PC-9 (cell line): ENCODE data around the gene SH3GL3. TPM values are rescaled to one million over a fixed set of nuclear protein-coding genes. Genes with fewer than 3 reads are reported as not detected.

Source experiments
- BruUV-seq: library from RNA; stranded (reverse); fragments of 400-500 nt; replicated peaks from 2 replicates; lab custom pipeline; 2021; lab: Mats Ljungman, UMichigan
- CTCF ChIA-PET: fragments of 300-600 bp; sonication (Branson Sonifier 250); formaldehyde crosslinking; loops from one replicate; lab custom pipeline; 2022; ENCODE audit warnings: antibody characterized with exemption; lab: Charles Lee
- POLR2A ChIA-PET: fragments of 300-600 bp; sonication (Branson Sonifier 250); formaldehyde crosslinking; loops from one replicate; lab custom pipeline; 2022; ENCODE audit warnings: antibody characterized with exemption; ENCODE audit not compliant: unreplicated experiment; lab: Charles Lee
- DNase-seq, 2 experiments: peaks; one replicate each; pipeline versions ENCODE4 v3.0.0 to v3.0.0-alpha.2; 2015 to 2022; ENCODE audit warnings: mixed read lengths in 1 of 2
- H2AFZ ChIP-seq: fragments of 200-600 bp; sonication (generic); 2 replicates; pipeline ENCODE4 v1.8.1; 2017; ENCODE audit warnings: antibody characterized with exemption
- H3F3A ChIP-seq: fragments of 200-600 bp; sonication (generic); 2 replicates; pipeline ENCODE4 v1.8.1; 2017; ENCODE audit warnings: antibody characterized with exemption, mild to moderate bottlenecking, low read depth; ENCODE audit not compliant: insufficient read depth
- H3K27ac ChIP-seq: fragments of 200-600 bp; sonication (generic); 2 replicates; pipeline ENCODE4 v1.6.1; 2016; ENCODE audit warnings: mixed run types
- H3K27me3 ChIP-seq: fragments of 200-600 bp; sonication (generic); 2 replicates; pipeline ENCODE4 v1.6.1; 2016; ENCODE audit warnings: low read depth, mixed run types; ENCODE audit not compliant: insufficient read depth
- H3K36me3 ChIP-seq: fragments of 200-600 bp; sonication (generic); 2 replicates; pipeline ENCODE4 v1.6.1; 2016; ENCODE audit warnings: low read depth, mixed run types
- H3K4me1 ChIP-seq: fragments of 200-600 bp; sonication (generic); replicated peaks from 2 replicates; pipeline ENCODE4 v1.6.1; 2016; ENCODE audit warnings: mixed run types; ENCODE audit not compliant: insufficient read depth
- H3K4me2 ChIP-seq: fragments of 200-600 bp; sonication (generic); 2 replicates; pipeline ENCODE4 v1.6.1; 2017; ENCODE audit warnings: mixed run types
- H3K4me3 ChIP-seq: fragments of 200-600 bp; sonication (generic); 2 replicates; pipeline ENCODE4 v1.6.1; 2016; ENCODE audit warnings: mixed run types
- H3K79me2 ChIP-seq: fragments of 200-600 bp; sonication (generic); 2 replicates; pipeline ENCODE4 v1.6.1; 2017; ENCODE audit warnings: low read depth, mixed run types
- H3K9me2 ChIP-seq: fragments of 200-600 bp; sonication (generic); 2 replicates; pipeline ENCODE4 v1.8.1; 2017; ENCODE audit warnings: mild to moderate bottlenecking; ENCODE audit not compliant: insufficient read depth
- H3K9me3 ChIP-seq: fragments of 200-600 bp; sonication (generic); 2 replicates; pipeline ENCODE4 v1.8.1; 2016; ENCODE audit warnings: low read depth; ENCODE audit not compliant: insufficient read depth
- H4K20me1 ChIP-seq: fragments of 200-600 bp; sonication (generic); 2 replicates; pipeline ENCODE4 v1.8.1; 2017; ENCODE audit not compliant: insufficient read depth
- EZH2 ChIP-seq: fragments of 200-600 bp; sonication (generic); IDR thresholded peaks from 2 replicates; pipeline ENCODE4 v1.8.0; 2017; ENCODE audit warnings: antibody characterized with exemption, low read depth
- intact Hi-C: fragments of 100-400 bp; cut with micrococcal nuclease; formaldehyde crosslinking; loops from one replicate; pipeline ENCODE4 v1.10.0; 2022; ENCODE audit not compliant: unreplicated experiment
- total RNA-seq: library from RNA; stranded (reverse); gene quantifications from 2 replicates; pipeline ENCODE4 v1.2.3, GENCODE V29; 2021
- TF ChIP-seq, protein P1 (sequence below): fragments of 200-600 bp; sonication (generic); conservative IDR thresholded peaks from 2 replicates; pipeline ENCODE4 v1.6.1; 2017; ENCODE audit warnings: mixed run types, antibody characterized with exemption, mild to moderate bottlenecking, moderate library complexity

The SH3GL3 gene
- total RNA-seq, 1 experiment from 2014 or later, result 0.22 TPM

DNA sequence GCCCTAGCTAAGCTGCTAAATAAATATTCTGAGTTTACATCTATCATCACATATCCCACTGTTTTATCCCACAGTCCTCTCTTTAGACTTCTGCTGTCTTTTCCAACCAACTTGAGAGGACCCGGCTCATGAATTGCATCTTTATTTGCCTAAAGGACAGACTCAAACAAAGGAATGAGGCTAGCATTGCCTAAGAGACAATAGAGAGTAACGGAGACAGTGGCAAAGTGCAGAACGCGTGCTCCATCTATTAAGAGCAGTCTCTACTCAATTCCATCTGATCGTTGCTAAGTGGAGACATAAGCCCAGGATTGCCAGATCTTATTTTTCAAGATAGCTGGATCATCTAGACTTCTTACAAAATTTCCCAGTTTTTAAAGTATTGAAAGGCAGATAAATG lies 209.1 kb downstream of the SH3GL3 start:
- H2AFZ ChIP-seq, result no peak overlapping the region
- H3K4me2 ChIP-seq, result no peak overlapping the region
- no peaks in the 10 kb centered on the region for H3K79me2 ChIP-seq
- no peaks in the 10 kb centered on the region for H3F3A ChIP-seq
- ChIA-PET CTCF (no interaction called here), POLR2A (no interaction called here)
- H3K27ac ChIP-seq, result no peak overlapping the region
- no peaks in the 10 kb centered on the region for H3K36me3 ChIP-seq
- H3K4me3 ChIP-seq, result no peak overlapping the region
- no peaks in the 10 kb centered on the region for H4K20me1 ChIP-seq
- DNase-seq, result no peak
- intact Hi-C loops, result loop anchor here (10.0 kb wide), 1 partner anchor 89 kb away; no protein-coding TSS in a partner anchor
- no peaks in the 10 kb centered on the region for H3K9me3 ChIP-seq
- TF ChIP-seq EZH2, result no peak
- TF ChIP-seq, protein P1, sequence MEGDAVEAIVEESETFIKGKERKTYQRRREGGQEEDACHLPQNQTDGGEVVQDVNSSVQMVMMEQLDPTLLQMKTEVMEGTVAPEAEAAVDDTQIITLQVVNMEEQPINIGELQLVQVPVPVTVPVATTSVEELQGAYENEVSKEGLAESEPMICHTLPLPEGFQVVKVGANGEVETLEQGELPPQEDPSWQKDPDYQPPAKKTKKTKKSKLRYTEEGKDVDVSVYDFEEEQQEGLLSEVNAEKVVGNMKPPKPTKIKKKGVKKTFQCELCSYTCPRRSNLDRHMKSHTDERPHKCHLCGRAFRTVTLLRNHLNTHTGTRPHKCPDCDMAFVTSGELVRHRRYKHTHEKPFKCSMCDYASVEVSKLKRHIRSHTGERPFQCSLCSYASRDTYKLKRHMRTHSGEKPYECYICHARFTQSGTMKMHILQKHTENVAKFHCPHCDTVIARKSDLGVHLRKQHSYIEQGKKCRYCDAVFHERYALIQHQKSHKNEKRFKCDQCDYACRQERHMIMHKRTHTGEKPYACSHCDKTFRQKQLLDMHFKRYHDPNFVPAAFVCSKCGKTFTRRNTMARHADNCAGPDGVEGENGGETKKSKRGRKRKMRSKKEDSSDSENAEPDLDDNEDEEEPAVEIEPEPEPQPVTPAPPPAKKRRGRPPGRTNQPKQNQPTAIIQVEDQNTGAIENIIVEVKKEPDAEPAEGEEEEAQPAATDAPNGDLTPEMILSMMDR, result no peak
- no TSS peak for BruUV-seq
- no peaks in the 10 kb centered on the region for H3K4me1 ChIP-seq
- no peaks in the 10 kb centered on the region for H3K27me3 ChIP-seq
- no peaks in the 10 kb centered on the region for H3K9me2 ChIP-seq

DNA sequence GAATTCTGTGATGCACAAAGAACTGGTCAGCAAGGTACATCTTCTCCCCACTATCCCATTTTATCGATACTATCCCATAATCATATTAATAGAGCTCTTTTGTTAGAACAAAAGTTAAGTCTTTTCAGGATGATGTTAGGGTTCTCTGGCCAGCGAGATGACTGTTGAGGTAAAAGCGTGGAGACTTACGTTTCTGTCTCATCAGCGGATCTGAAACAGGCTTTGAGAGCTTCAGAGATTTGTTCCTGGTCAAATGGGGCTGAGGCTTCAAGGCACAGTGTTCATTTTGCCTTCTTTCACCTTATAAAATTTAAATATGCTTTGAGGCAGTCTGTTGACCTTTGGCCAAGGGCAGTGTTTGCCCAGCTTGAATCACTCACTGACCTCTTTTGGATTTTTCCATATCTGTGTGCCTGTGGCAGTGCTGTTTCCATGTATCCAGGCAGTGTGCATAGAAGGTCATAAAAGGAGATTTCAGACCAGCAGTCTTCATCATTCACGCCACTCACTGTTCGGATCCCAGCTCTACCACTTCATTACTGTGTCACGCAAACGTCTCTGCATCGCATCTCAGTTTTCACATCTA lies 209.9 kb downstream of the SH3GL3 start:
- Histone ChIP-seq H3K9me2 (no peaks in the 10 kb centered on the region), H4K20me1 (no peaks in the 10 kb centered on the region), H3K4me3 (no peak overlapping the region), H3K9me3 (no peaks in the 10 kb centered on the region), H3K4me2 (no peak overlapping the region), H3K27ac (no peak overlapping the region), H3K36me3 (no peaks in the 10 kb centered on the region), H3F3A (no peaks in the 10 kb centered on the region), H3K4me1 (no peaks in the 10 kb centered on the region), H2AFZ (no peak overlapping the region), H3K79me2 (no peaks in the 10 kb centered on the region), H3K27me3 (no peaks in the 10 kb centered on the region)
- BruUV-seq, result no TSS peak
- CTCF ChIA-PET, result no interaction called here
- DNase-seq, result no peak
- no peak for TF ChIP-seq EZH2
- TF ChIP-seq, protein P1, result no peak
- intact Hi-C loops, result loop anchor here (10.0 kb wide), 1 partner anchor 88 kb away; no protein-coding TSS in a partner anchor
- POLR2A ChIA-PET, result no interaction called here

DNA sequence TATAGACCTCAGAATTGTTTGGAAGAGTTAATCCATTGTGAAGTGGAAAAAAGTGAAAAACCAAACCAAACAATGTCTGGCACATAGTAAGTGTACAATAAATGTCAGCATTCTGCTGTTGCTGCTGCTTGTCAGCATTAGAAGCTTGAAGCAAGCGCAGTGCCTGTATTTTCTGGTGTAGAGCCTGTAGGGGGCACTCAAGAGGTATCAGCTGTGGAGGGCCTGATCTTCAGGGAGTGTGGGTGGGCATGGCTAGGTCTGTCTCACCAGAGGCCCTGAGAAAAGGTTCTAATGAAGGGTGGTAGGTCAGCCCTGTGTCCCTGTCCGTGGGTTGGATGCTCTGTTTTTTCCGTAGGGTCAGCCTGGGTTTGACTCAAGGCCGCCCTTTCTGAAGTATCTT lies 210.4 kb downstream of the SH3GL3 start:
- H3K4me1 ChIP-seq, result no peaks in the 10 kb centered on the region
- POLR2A ChIA-PET, result no interaction called here
- no TSS peak for BruUV-seq
- H3K4me3 ChIP-seq, result no peak overlapping the region
- no peaks in the 10 kb centered on the region for H3F3A ChIP-seq
- DNase-seq, result no peak
- H3K27ac ChIP-seq, result no peak overlapping the region
- CTCF ChIA-PET, result no interaction called here
- no peak for TF ChIP-seq EZH2
- TF ChIP-seq, protein P1, result peak; percentile 42; the same call in 1 of the 2 replicates
- H2AFZ ChIP-seq, result no peak overlapping the region
- H4K20me1 ChIP-seq, result no peaks in the 10 kb centered on the region
- intact Hi-C loops, result loop anchor here (10.0 kb wide), 1 partner anchor 87 kb away; no protein-coding TSS in a partner anchor
- H3K27me3 ChIP-seq, result no peaks in the 10 kb centered on the region
- no peaks in the 10 kb centered on the region for H3K79me2 ChIP-seq
- no peaks in the 10 kb centered on the region for H3K9me2 ChIP-seq
- H3K36me3 ChIP-seq, result no peaks in the 10 kb centered on the region
- H3K4me2 ChIP-seq, result no peak overlapping the region
- H3K9me3 ChIP-seq, result no peaks in the 10 kb centered on the region
